ENCODE data around the gene ACSL1.
"Not testable (repeated sequence)": the region's sequence is repeated elsewhere in the genome, so short reads cannot be mapped to it uniquely, and the experiment has no call there.

ACSL1 gene

GRCh38 chr4:184787766-184788503 lies 37.8 kb downstream of the ACSL1 start:
- no peak for DNase-seq (ENCODE audit: low spot score)
- TF ChIP-seq CTCF (IDR thresholded peaks at IDR 0.05; ENCODE audit: extremely low read depth, missing control alignments): no peak

- no peak for TF ChIP-seq CTCF (IDR thresholded peaks at IDR 0.05; ENCODE audit: extremely low read depth, missing control alignments)
- DNase-seq (ENCODE audit: low spot score): no peak
Observed at GRCh38 chr4:184785813-184786212, 40.0 kb downstream of the ACSL1 start.

GRCh38 chr4:184784628-184785257 lies 41.0 kb downstream of the ACSL1 start:
- no peak for TF ChIP-seq CTCF (IDR thresholded peaks at IDR 0.05; ENCODE audit: extremely low read depth, missing control alignments)
- no peak for DNase-seq (ENCODE audit: low spot score)

- DNase-seq (ENCODE audit: low spot score): no peak
Observed at GRCh38 chr4:184782731-184783373, 42.9 kb downstream of the ACSL1 start.

GRCh38 chr4:184779160-184779559 lies 46.6 kb downstream of the ACSL1 start:
- not testable (repeated sequence) for DNase-seq (ENCODE audit: low spot score)

More at GRCh38 chr4:184782731-184783373, 42.9 kb downstream of the ACSL1 start:
- TF ChIP-seq CTCF (IDR thresholded peaks at IDR 0.05; ENCODE audit: extremely low read depth, missing control alignments): no peak

GRCh38 chr4:184778325-184778724 lies 47.4 kb downstream of the ACSL1 start:
- DNase-seq (ENCODE audit: low spot score): no peak
- no peak for TF ChIP-seq CTCF (IDR thresholded peaks at IDR 0.05; ENCODE audit: extremely low read depth, missing control alignments)

- no peak for TF ChIP-seq CTCF (IDR thresholded peaks at IDR 0.05; ENCODE audit: extremely low read depth, missing control alignments)
Observed at GRCh38 chr4:184776821-184777220, 48.9 kb downstream of the ACSL1 start.

More at GRCh38 chr4:184776821-184777220, 48.9 kb downstream of the ACSL1 start:
- no peak for DNase-seq (ENCODE audit: low spot score)

Data from GM20000 (cell line).